ENCODE results near the gene SHKBP1.

- TF ChIP-seq CTCF (IDR thresholded peaks at IDR 0.05) (no peak), POLR2A (IDR thresholded peaks at IDR 0.05) (no peak)
These were observed 22.7 kb downstream of the SHKBP1 start for GRCh38 chr19:40599331-40599901.
